ENCODE measurements around the gene KCNG2. TPM values are rescaled to one million over a fixed set of nuclear protein-coding genes. Genes with fewer than 3 reads are reported as not detected.

KCNG2 gene
- total RNA-seq, 2 experiments from 2014 or later: not detected

GRCh38 chr18:79935098-79935480, 137.4 kb downstream of the KCNG2 start:
- H3K4me1 Mint-ChIP-seq (ENCODE audit: low read depth): peaks cover 13% of the 10 kb centered on the region
- H3K27me3 ChIP-seq (ENCODE audit: control insufficient read depth in 1 of 2, insufficient read depth in 2 of 2, low read length in 2 of 2): no peaks in the 10 kb centered on the region
- peaks cover 19% of the 10 kb centered on the region for H3K9me3 Mint-ChIP-seq
- POLR2A ChIA-PET: no interaction called here
- peaks cover 99% of the 10 kb centered on the region for H3K36me3 Mint-ChIP-seq (ENCODE audit: low read depth)
- intact Hi-C loops (cut with DNase I, micrococcal nuclease): no loop called here
- H3K4me1 ChIP-seq (ENCODE audit: insufficient read depth, low read length): no peaks in the 10 kb centered on the region
- no peak overlapping the region for H3K4me3 ChIP-seq (ENCODE audit: low read length)
- H3K36me3 ChIP-seq (ENCODE audit: insufficient read depth, low read length): peaks cover 27% of the 10 kb centered on the region
- no peak overlapping the region for H3K4me3 Mint-ChIP-seq
- H3K27me3 Mint-ChIP-seq: no peaks in the 10 kb centered on the region
- no peak overlapping the region for H3K27ac ChIP-seq (ENCODE audit: low read depth in 1 of 2, low read length in 2 of 2)
- DNase-seq (no peak), ATAC-seq (ENCODE audit: poor library complexity) (no peak)
- no peak overlapping the region for H3K27ac Mint-ChIP-seq
- TF ChIP-seq, protein P1, sequence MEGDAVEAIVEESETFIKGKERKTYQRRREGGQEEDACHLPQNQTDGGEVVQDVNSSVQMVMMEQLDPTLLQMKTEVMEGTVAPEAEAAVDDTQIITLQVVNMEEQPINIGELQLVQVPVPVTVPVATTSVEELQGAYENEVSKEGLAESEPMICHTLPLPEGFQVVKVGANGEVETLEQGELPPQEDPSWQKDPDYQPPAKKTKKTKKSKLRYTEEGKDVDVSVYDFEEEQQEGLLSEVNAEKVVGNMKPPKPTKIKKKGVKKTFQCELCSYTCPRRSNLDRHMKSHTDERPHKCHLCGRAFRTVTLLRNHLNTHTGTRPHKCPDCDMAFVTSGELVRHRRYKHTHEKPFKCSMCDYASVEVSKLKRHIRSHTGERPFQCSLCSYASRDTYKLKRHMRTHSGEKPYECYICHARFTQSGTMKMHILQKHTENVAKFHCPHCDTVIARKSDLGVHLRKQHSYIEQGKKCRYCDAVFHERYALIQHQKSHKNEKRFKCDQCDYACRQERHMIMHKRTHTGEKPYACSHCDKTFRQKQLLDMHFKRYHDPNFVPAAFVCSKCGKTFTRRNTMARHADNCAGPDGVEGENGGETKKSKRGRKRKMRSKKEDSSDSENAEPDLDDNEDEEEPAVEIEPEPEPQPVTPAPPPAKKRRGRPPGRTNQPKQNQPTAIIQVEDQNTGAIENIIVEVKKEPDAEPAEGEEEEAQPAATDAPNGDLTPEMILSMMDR (IDR thresholded peaks at IDR 0.05): no peak
- CTCF ChIA-PET: no interaction called here
- H3K9me3 ChIP-seq (ENCODE audit: control insufficient read depth in 1 of 2, insufficient read depth in 1 of 2, low read length in 2 of 2): peaks cover 27 to 53% of the 10 kb centered on the region in 2 experiments

GRCh38 chr18:79935499-79935898, 137.8 kb downstream of the KCNG2 start:
- no peak overlapping the region for H3K27ac Mint-ChIP-seq
- H3K4me3 Mint-ChIP-seq: no peak overlapping the region
- intact Hi-C loops (cut with DNase I, micrococcal nuclease): no loop called here
- Histone ChIP-seq H3K36me3 (ENCODE audit: insufficient read depth, low read length) (peaks cover 27% of the 10 kb centered on the region), H3K27ac (ENCODE audit: low read depth in 1 of 2, low read length in 2 of 2) (no peak overlapping the region), H3K4me3 (ENCODE audit: low read length) (no peak overlapping the region), H3K4me1 (ENCODE audit: insufficient read depth, low read length) (no peaks in the 10 kb centered on the region), H3K27me3 (ENCODE audit: control insufficient read depth in 1 of 2, insufficient read depth in 2 of 2, low read length in 2 of 2) (no peaks in the 10 kb centered on the region), H3K9me3 (ENCODE audit: control insufficient read depth in 1 of 2, insufficient read depth in 1 of 2, low read length in 2 of 2) (peaks cover 23 to 56% of the 10 kb centered on the region in 2 experiments)
- H3K4me1 Mint-ChIP-seq (ENCODE audit: low read depth): peaks cover 13% of the 10 kb centered on the region
- no peaks in the 10 kb centered on the region for H3K27me3 Mint-ChIP-seq
- POLR2A ChIA-PET: no interaction called here
- peaks cover 99% of the 10 kb centered on the region for H3K36me3 Mint-ChIP-seq (ENCODE audit: low read depth)
- CTCF ChIA-PET: no interaction called here
- ATAC-seq (ENCODE audit: poor library complexity) (no peak), DNase-seq (no peak)
- peaks cover 18% of the 10 kb centered on the region for H3K9me3 Mint-ChIP-seq
- TF ChIP-seq, protein P1 (IDR thresholded peaks at IDR 0.05): no peak

DNA sequence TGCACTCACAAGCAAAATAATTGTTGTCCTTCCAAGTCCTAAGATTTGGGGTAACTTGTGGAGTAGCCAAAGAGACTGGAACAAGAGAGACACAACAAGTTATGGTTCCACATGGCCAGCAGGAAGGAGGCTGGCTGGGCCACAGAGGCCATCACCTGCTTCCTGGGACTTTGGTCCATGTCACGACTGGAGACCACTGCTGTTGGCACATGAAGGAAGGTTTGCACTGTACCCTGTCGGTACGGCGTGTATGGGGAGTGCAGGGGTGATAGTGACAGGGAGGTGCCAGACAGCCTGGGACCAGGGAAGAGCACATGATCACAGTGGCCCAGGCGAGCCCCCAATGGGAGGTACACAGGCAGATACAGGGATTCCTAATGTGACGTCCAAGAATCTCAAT, 138.2 kb downstream of the KCNG2 start:
- ChIA-PET CTCF (no interaction called here), POLR2A (no interaction called here)
- no peaks in the 10 kb centered on the region for H3K4me1 ChIP-seq (ENCODE audit: insufficient read depth, low read length)
- Mint-ChIP-seq H3K9me3 (peaks cover 18% of the 10 kb centered on the region), H3K4me3 (no peak overlapping the region), H3K4me1 (ENCODE audit: low read depth) (peaks cover 13% of the 10 kb centered on the region), H3K27me3 (no peaks in the 10 kb centered on the region), H3K27ac (no peak overlapping the region), H3K36me3 (ENCODE audit: low read depth) (peaks cover 96% of the 10 kb centered on the region)
- ATAC-seq (ENCODE audit: poor library complexity): no peak
- no peak overlapping the region for H3K4me3 ChIP-seq (ENCODE audit: low read length)
- peaks cover 20 to 56% of the 10 kb centered on the region in 2 experiments for H3K9me3 ChIP-seq (ENCODE audit: control insufficient read depth in 1 of 2, insufficient read depth in 1 of 2, low read length in 2 of 2)
- TF ChIP-seq, protein P1 (IDR thresholded peaks at IDR 0.05): no peak
- H3K36me3 ChIP-seq (ENCODE audit: insufficient read depth, low read length): peaks cover 31% of the 10 kb centered on the region
- intact Hi-C loops (cut with DNase I, micrococcal nuclease): no loop called here
- DNase-seq: no peak
- no peak overlapping the region for H3K27ac ChIP-seq (ENCODE audit: low read depth in 1 of 2, low read length in 2 of 2)
- H3K27me3 ChIP-seq (ENCODE audit: control insufficient read depth in 1 of 2, insufficient read depth in 2 of 2, low read length in 2 of 2): no peaks in the 10 kb centered on the region

All from CD4-positive, alpha-beta T cell (primary cell).